SK-N-MC (cell line): ENCODE measurements around the gene PLXNA1.

Experiments
- DNase-seq: peaks from one replicate; pipeline ENCODE4 v3.0.0-alpha.2; 2011; ENCODE audit warnings: low read depth, low spot score
- H3K27ac ChIP-seq: fragments of 200-600 bp; sonication (generic); 2 replicates; pipeline ENCODE4 v1.5.1; 2016; ENCODE audit warnings: mixed run types
- H3K36me3 ChIP-seq: fragments of 200-600 bp; sonication (generic); 2 replicates; pipeline ENCODE4 v1.6.1; 2017; ENCODE audit warnings: antibody characterized with exemption, low read length, mixed read lengths; ENCODE audit not compliant: insufficient read depth
- H3K4me3 ChIP-seq: fragments of 200-600 bp; sonication (generic); 2 replicates; pipeline ENCODE4 v1.5.1; 2016
- H3K9ac ChIP-seq: fragments of 200-600 bp; sonication (generic); 2 replicates; pipeline ENCODE4 v1.8.0; 2017; ENCODE audit warnings: mixed run types, mixed read lengths; ENCODE audit not compliant: insufficient read length
- H3K9me3 ChIP-seq: fragments of 200-600 bp; sonication (generic); 2 replicates; pipeline ENCODE4 v1.6.1; 2017; ENCODE audit warnings: low read depth, mild to moderate bottlenecking, antibody characterized with exemption, low read length, moderate library complexity, mixed read lengths
- EZH2 ChIP-seq: fragments of 200-600 bp; sonication (generic); IDR thresholded peaks from one replicate; pipeline ENCODE4 v1.6.1; 2017; ENCODE audit warnings: antibody characterized with exemption
- FOXP2 ChIP-seq: optimal IDR thresholded peaks from 2 replicates; pipeline ENCODE3; 2011; ENCODE audit warnings: mild to moderate bottlenecking, moderate library complexity; ENCODE audit not compliant: insufficient read depth; ENCODE audit errors: extremely low read length, control extremely low read depth
- POLR2AphosphoS5 ChIP-seq: IDR thresholded peaks from 2 replicates; pipeline ENCODE4 v1.6.1; 2012; ENCODE audit warnings: mild to moderate bottlenecking, low read depth, low read length, borderline replicate concordance

The PLXNA1 gene

DNA sequence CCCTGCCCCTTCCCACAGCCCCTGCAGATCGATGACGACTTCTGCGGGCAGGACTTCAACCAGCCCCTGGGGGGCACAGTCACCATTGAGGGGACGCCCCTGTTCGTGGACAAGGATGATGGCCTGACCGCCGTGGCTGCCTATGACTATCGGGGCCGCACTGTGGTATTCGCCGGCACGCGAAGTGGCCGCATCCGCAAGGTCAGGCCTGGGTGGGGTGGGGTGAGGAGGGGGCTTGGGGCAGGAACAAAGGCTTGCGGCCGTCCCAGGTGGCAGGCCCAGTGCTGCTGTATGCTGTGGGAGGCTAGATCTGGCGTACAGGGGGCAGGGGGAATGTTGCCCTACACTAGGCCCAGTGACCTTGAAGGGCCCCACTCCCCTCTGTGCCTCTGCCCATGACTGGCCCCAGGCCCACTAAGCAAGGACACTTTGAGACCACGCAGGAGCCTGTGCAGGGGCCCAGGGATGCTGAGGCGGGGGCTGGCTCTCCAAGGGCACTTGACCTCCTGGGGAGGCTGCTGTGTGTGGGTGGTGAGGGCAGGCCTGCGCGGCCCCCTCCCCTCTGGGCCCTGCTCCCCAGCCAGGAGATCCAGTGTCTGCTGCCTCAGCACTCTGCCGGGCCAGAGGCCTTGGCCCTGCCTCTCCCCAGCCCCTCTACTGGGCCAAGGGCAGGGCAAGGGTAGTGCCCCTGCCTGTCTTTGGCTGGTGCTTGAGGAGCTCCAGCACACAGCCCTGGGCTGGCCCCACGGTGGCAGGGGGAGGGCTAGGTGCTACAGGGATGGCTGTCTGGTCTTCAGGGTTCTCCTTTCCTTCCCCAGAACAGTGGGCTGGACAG, 8.7 kb downstream of the PLXNA1 start:
- TF ChIP-seq FOXP2 (no peak), EZH2 (no peak), POLR2AphosphoS5 (no peak)
- Histone ChIP-seq H3K9ac (no peak overlapping the region), H3K9me3 (no peaks in the 10 kb centered on the region), H3K4me3 (no peak overlapping the region), H3K36me3 (peaks cover 18% of the 10 kb centered on the region; the same call in 1 of the 2 replicates), H3K27ac (no peak overlapping the region)
- no peak for DNase-seq

DNA sequence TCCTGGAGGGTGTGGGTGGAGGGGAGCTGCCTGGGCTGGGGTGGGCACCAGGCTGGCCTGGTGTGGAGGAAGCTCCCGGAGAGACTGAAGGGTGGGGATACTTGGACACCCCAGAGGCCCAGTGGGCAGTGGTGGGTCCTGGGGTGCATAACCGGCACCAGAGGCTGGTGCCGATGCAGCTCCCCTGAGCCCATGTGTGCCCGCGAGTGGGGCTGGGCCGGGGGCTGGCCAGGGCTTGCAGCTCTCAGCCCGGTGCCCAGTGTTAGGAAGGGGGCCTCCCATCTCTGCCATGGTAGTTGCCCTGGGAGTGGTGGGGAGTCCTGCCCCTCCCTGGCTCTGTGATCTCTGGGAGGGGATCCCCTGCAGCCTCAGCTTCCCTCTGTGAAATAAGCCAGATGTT, 9.3 kb downstream of the PLXNA1 start:
- H3K9ac ChIP-seq: no peak overlapping the region

GRCh38 chr3:126992776-126993175, 9.9 kb downstream of the PLXNA1 start:
- H3K9me3 ChIP-seq: no peaks in the 10 kb centered on the region
- H3K36me3 ChIP-seq: peaks cover 18% of the 10 kb centered on the region; the same call in 1 of the 2 replicates
- no peak overlapping the region for H3K27ac ChIP-seq
- no peak overlapping the region for H3K4me3 ChIP-seq
- DNase-seq: no peak
- no peak overlapping the region for H3K9ac ChIP-seq
- TF ChIP-seq POLR2AphosphoS5 (no peak), EZH2 (no peak), FOXP2 (no peak)

More for the DNA sequence above, 9.3 kb downstream of the PLXNA1 start:
- Histone ChIP-seq H3K36me3 (peaks cover 18% of the 10 kb centered on the region; the same call in 1 of the 2 replicates), H3K4me3 (no peak overlapping the region), H3K9me3 (no peaks in the 10 kb centered on the region), H3K27ac (no peak overlapping the region)
- no peak for DNase-seq
- TF ChIP-seq FOXP2 (no peak), EZH2 (no peak), POLR2AphosphoS5 (no peak)

GRCh38 chr3:126993436-126993835, 10.5 kb downstream of the PLXNA1 start:
- H3K36me3 ChIP-seq: peaks cover 18% of the 10 kb centered on the region; the same call in 1 of the 2 replicates
- H3K27ac ChIP-seq: no peak overlapping the region
- no peak overlapping the region for H3K9ac ChIP-seq
- no peak overlapping the region for H3K4me3 ChIP-seq
- TF ChIP-seq FOXP2: no peak
- TF ChIP-seq EZH2: no peak
- TF ChIP-seq POLR2AphosphoS5: no peak
- no peak for DNase-seq
- no peaks in the 10 kb centered on the region for H3K9me3 ChIP-seq

DNA sequence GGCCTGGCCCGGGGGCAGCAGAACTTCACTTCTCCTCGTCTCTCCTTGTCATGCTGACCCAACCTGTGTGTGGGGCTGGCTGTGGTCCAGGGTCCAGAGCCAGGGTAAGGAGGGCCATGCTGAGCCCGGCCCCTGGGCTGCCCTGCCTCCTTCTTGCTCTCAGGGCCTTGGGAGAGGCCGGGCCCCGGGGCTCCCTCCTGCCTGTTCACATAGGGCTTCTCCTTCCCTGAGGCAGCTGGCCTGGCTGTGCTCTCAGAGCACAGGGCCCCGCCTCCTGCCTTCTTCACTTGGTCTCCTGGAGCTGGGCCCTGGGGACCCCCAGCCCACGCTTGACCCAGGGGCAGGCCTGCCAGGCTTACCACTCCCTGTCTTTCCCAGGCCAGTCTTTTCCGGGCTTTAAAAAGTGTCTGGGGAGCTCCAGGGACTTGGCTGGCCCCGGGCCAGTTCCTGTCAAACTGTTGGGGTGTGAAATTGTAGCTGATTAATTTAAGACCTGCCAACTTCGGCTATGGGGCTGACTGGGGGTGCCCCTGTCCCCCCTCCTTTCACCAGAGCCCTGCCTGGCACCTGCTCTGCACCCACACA, 11.8 kb downstream of the PLXNA1 start:
- DNase-seq: no peak
- H3K27ac ChIP-seq: no peak overlapping the region
- peaks cover 6% of the 10 kb centered on the region; the same call in 1 of the 2 replicates for H3K36me3 ChIP-seq
- H3K9ac ChIP-seq: no peak overlapping the region
- no peak overlapping the region for H3K4me3 ChIP-seq
- H3K9me3 ChIP-seq: no peaks in the 10 kb centered on the region
- no peak for TF ChIP-seq EZH2
- no peak for TF ChIP-seq POLR2AphosphoS5
- TF ChIP-seq FOXP2: no peak

GRCh38 chr3:126995254-126995780, 12.4 kb downstream of the PLXNA1 start:
- H3K4me3 ChIP-seq: no peak overlapping the region

DNA sequence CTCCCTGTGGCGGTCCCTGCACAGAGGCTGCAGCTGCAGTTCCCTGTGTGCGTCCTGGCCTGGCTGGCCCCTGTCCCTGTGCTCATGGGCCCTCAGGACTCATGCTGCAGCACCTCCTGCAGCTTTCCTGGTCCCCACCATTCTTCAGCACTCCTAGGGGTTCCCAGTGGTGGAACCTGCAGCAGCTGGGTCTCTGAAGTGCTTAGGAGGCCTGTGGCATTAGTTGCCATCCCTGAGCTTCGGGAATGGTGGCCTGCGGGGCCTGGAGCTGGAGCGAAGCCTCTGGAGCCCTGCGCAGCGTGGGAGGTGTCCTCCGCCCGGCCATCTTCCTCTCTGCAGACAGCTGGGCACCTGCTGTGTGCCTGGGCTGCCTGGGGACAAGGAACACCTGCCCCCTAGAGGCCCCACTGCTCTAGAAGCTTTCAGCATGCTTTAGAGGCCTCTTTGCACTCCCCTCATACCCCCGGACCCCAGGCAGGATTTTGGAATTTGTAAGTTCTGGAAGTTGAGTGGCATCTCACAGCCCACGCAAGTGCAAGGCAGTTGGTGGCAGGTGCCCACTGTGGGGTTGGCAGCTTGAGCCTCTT, 13.1 kb downstream of the PLXNA1 start:
- DNase-seq: no peak
- no peak overlapping the region for H3K9ac ChIP-seq
- H3K36me3 ChIP-seq: no peaks in the 10 kb centered on the region; the same call in 1 of the 2 replicates
- H3K4me3 ChIP-seq: no peak overlapping the region
- H3K9me3 ChIP-seq: no peaks in the 10 kb centered on the region
- no peak for TF ChIP-seq FOXP2
- no peak for TF ChIP-seq EZH2
- TF ChIP-seq POLR2AphosphoS5: no peak
- H3K27ac ChIP-seq: no peak overlapping the region

More at GRCh38 chr3:126995254-126995780, 12.4 kb downstream of the PLXNA1 start:
- DNase-seq: no peak
- Histone ChIP-seq H3K9me3 (no peaks in the 10 kb centered on the region), H3K27ac (no peak overlapping the region), H3K9ac (no peak overlapping the region), H3K36me3 (peaks cover under 1% of the 10 kb centered on the region; the same call in 1 of the 2 replicates)
- TF ChIP-seq FOXP2: no peak
- no peak for TF ChIP-seq POLR2AphosphoS5
- no peak for TF ChIP-seq EZH2

- Histone ChIP-seq H3K9ac (no peak overlapping the region), H3K9me3 (no peaks in the 10 kb centered on the region), H3K4me3 (no peak overlapping the region), H3K36me3 (no peaks in the 10 kb centered on the region; the same call in 1 of the 2 replicates), H3K27ac (no peak overlapping the region)
- TF ChIP-seq FOXP2 (no peak), POLR2AphosphoS5 (no peak), EZH2 (no peak)
- no peak for DNase-seq
Observed at GRCh38 chr3:126996905-126997304, 14.0 kb downstream of the PLXNA1 start.
